NT2/D1 (cell line): ENCODE measurements around the gene KRTAP10-1.

Experiments
- DNase-seq: peaks from one replicate; pipeline ENCODE4 v3.0.0-alpha.2; 2011; ENCODE audit warnings: low read depth, low spot score
- H3K27me3 ChIP-seq: 2 replicates; pipeline ENCODE4 v1.6.0; 2011; ENCODE audit warnings: mild to moderate bottlenecking; ENCODE audit not compliant: insufficient read length, insufficient read depth
- H3K36me3 ChIP-seq: 2 replicates; pipeline ENCODE4 v1.6.1; 2011; ENCODE audit warnings: mild to moderate bottlenecking, low read length, mixed read lengths; ENCODE audit not compliant: insufficient read depth, insufficient read length
- H3K4me1 ChIP-seq: 2 replicates; pipeline ENCODE4 v1.5.1; 2011; ENCODE audit not compliant: insufficient read depth, insufficient read length
- H3K4me3 ChIP-seq: 2 replicates; pipeline ENCODE4 v1.5.1; 2011; ENCODE audit warnings: low read depth; ENCODE audit not compliant: insufficient read length
- H3K9ac ChIP-seq: 2 replicates; pipeline ENCODE4 v1.6.0; 2011; ENCODE audit warnings: low read depth; ENCODE audit not compliant: insufficient read length
- H3K9me3 ChIP-seq: 2 replicates; pipeline ENCODE4 v1.5.1; 2011; ENCODE audit warnings: mild to moderate bottlenecking, low read length; ENCODE audit not compliant: insufficient read depth
- SUZ12 ChIP-seq: IDR thresholded peaks from 2 replicates; pipeline ENCODE4 v1.6.1; 2011; ENCODE audit not compliant: insufficient read length, insufficient read depth; ENCODE audit errors: extremely low read depth
- YY1 ChIP-seq: IDR thresholded peaks from 2 replicates; pipeline ENCODE4 v1.6.1; 2011; ENCODE audit not compliant: insufficient read length, insufficient read depth
- ZNF274 ChIP-seq: IDR thresholded peaks from 2 replicates; pipeline ENCODE4 v1.6.1; 2011; ENCODE audit warnings: mild to moderate bottlenecking, low read depth, low read length

KRTAP10-1 gene

GRCh38 chr21:44523567-44524413 lies 16.2 kb downstream of the KRTAP10-1 start:
- Histone ChIP-seq H3K4me3 (no peak overlapping the region), H3K9me3 (0 out of 2 replicates have a peak, but pooled peaks cover 5% of the 10 kb centered on the region), H3K4me1 (peaks cover 9% of the 10 kb centered on the region), H3K27me3 (peaks cover 2% of the 10 kb centered on the region), H3K36me3 (no peaks in the 10 kb centered on the region), H3K9ac (no peak overlapping the region)
- DNase-seq = no peak
- TF ChIP-seq YY1 = no peak
- no peak for TF ChIP-seq SUZ12
- TF ChIP-seq ZNF274 = no peak

DNA sequence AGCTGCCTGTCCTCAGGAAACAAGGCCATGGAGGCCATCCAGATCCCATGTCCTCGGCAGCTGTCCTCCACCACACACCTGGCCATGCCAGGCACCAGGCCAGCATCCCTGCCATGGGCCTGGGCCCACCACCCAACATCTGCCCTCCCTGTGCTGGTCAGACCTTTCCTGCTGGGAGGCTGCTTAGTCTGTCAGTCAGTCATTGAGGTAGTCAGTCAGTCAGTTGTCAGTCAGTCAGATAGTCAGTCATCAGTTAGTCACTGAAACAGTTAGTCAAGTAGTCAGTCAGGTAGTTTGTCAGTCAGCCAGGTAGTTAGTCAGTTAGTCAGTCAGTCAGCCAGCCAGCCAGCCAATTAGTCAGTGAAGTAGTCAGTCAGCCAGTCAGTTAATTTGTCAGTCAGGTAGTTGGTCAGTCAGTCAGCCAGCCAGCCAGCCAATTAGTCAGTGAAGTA lies 17.2 kb downstream of the KRTAP10-1 start:
- TF ChIP-seq SUZ12 = no peak
- Histone ChIP-seq H3K27me3 (peaks cover 2% of the 10 kb centered on the region), H3K9ac (no peak overlapping the region), H3K9me3 (0 out of 2 replicates have a peak, but pooled peaks cover 5% of the 10 kb centered on the region), H3K4me3 (no peak overlapping the region), H3K36me3 (no peaks in the 10 kb centered on the region), H3K4me1 (peaks cover 9% of the 10 kb centered on the region)
- no peak for DNase-seq

- Histone ChIP-seq H3K9ac (no peak overlapping the region), H3K4me1 (peaks cover 9% of the 10 kb centered on the region), H3K4me3 (no peak overlapping the region), H3K27me3 (peaks cover 2% of the 10 kb centered on the region), H3K36me3 (no peaks in the 10 kb centered on the region), H3K9me3 (peaks cover 9% of the 10 kb centered on the region; the same call in 1 of the 2 replicates)
- TF ChIP-seq SUZ12 (no peak), ZNF274 (no peak), YY1 (no peak)
- DNase-seq = no peak
These were observed 17.9 kb downstream of the KRTAP10-1 start for GRCh38 chr21:44521928-44522752.

DNA sequence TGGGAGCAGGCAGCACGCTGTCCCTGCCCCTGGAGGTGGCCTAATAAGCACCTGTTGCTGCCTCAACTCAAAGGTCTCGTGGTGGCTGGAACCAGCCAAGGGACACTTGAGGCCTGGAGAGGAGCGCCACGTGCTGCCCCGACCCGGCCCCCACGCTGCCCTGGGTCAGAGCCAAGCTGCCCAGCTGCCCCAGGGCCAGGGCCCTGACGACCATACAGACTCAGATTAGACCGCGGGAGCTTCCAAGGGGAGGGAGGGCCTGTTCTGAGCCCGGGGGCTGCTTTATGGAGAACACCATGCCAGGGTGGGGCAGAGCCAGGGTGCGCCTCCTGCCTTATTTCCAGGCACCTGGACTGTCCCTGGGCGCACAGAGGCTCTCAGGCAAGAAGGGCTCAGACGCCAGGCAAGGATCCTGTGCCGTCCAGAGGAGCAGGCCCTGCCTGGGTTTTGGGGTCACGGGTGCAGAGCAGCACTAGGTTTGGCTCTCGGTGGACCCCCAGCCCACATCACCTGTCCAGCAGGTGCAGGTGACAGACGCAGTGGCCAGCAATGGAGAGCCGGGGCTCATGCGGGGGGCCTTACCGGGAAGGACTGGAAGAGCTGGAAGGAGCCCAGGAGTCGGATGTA lies 18.6 kb downstream of the KRTAP10-1 start:
- Histone ChIP-seq H3K36me3 (no peaks in the 10 kb centered on the region), H3K4me1 (peaks cover 9% of the 10 kb centered on the region), H3K9me3 (peaks cover 10% of the 10 kb centered on the region; the same call in 1 of the 2 replicates), H3K4me3 (no peak overlapping the region), H3K9ac (no peak overlapping the region), H3K27me3 (peaks cover 2% of the 10 kb centered on the region)
- TF ChIP-seq ZNF274 = no peak
- TF ChIP-seq SUZ12 = no peak
- TF ChIP-seq YY1 = no peak
- DNase-seq = no peak

- no peak for DNase-seq
These were observed 19.4 kb downstream of the KRTAP10-1 start for GRCh38 chr21:44520326-44521300.

More at GRCh38 chr21:44520326-44521300, 19.4 kb downstream of the KRTAP10-1 start:
- Histone ChIP-seq H3K4me1 (peaks cover 9% of the 10 kb centered on the region), H3K9ac (no peak overlapping the region), H3K27me3 (peaks cover 2% of the 10 kb centered on the region), H3K4me3 (no peak overlapping the region), H3K36me3 (no peaks in the 10 kb centered on the region), H3K9me3 (peaks cover 10% of the 10 kb centered on the region; the same call in 1 of the 2 replicates)
- TF ChIP-seq ZNF274 = no peak
- no peak for TF ChIP-seq SUZ12
- no peak for TF ChIP-seq YY1
